Fibroblast of mammary gland (primary cell): Measurements from ENCODE around the gene MPC1.
A peak's percentile ranks its signal among the peaks of the same experiment; 100 is the strongest.

Experiments used
- DNase-seq: peaks from one replicate; pipeline ENCODE4 v3.0.0-alpha.2; 2010; ENCODE audit warnings: low read depth
- H3K4me3 ChIP-seq: 2 replicates; pipeline ENCODE4 v1.5.1; 2011; ENCODE audit warnings: low read depth, mild to moderate bottlenecking, low read length, moderate library complexity; ENCODE audit not compliant: control insufficient read depth
- CTCF ChIP-seq: conservative IDR thresholded peaks from 2 replicates; pipeline ENCODE4 v1.5.1; 2011; ENCODE audit warnings: low read depth, low read length, inconsistent platforms; ENCODE audit not compliant: control insufficient read depth, insufficient read depth

Gene MPC1

GRCh38 chr6:166381733-166382499 lies 824 bp downstream of the MPC1 start:
- H3K4me3 ChIP-seq, result peak overlapping the region; percentile 82
- DNase-seq, result peak; percentile 51
- no peak for TF ChIP-seq CTCF

- no peak for TF ChIP-seq CTCF
- DNase-seq, result no peak
Observed at GRCh38 chr6:166381381-166381732, 1.4 kb downstream of the MPC1 start.

GRCh38 chr6:166379800-166380199 lies 2.9 kb downstream of the MPC1 start:
- no peak for TF ChIP-seq CTCF
- H3K4me3 ChIP-seq, result no peak overlapping the region

More at GRCh38 chr6:166381381-166381732, 1.4 kb downstream of the MPC1 start:
- H3K4me3 ChIP-seq, result peak overlapping the region; percentile 82

GRCh38 chr6:166379103-166379586 lies 3.6 kb downstream of the MPC1 start:
- no peak for DNase-seq
- TF ChIP-seq CTCF, result no peak
- H3K4me3 ChIP-seq, result no peak overlapping the region

More at GRCh38 chr6:166379800-166380199, 2.9 kb downstream of the MPC1 start:
- DNase-seq, result no peak

- TF ChIP-seq CTCF, result no peak
- DNase-seq, result no peak
Observed at GRCh38 chr6:166377721-166378120, 5.0 kb downstream of the MPC1 start.

GRCh38 chr6:166375013-166375412 lies 7.7 kb downstream of the MPC1 start:
- peak; percentile 10 for DNase-seq
- H3K4me3 ChIP-seq, result no peak overlapping the region
- no peak for TF ChIP-seq CTCF

More at GRCh38 chr6:166377721-166378120, 5.0 kb downstream of the MPC1 start:
- H3K4me3 ChIP-seq, result no peak overlapping the region
